ENCODE data around the gene LBP.

The LBP gene

DNA sequence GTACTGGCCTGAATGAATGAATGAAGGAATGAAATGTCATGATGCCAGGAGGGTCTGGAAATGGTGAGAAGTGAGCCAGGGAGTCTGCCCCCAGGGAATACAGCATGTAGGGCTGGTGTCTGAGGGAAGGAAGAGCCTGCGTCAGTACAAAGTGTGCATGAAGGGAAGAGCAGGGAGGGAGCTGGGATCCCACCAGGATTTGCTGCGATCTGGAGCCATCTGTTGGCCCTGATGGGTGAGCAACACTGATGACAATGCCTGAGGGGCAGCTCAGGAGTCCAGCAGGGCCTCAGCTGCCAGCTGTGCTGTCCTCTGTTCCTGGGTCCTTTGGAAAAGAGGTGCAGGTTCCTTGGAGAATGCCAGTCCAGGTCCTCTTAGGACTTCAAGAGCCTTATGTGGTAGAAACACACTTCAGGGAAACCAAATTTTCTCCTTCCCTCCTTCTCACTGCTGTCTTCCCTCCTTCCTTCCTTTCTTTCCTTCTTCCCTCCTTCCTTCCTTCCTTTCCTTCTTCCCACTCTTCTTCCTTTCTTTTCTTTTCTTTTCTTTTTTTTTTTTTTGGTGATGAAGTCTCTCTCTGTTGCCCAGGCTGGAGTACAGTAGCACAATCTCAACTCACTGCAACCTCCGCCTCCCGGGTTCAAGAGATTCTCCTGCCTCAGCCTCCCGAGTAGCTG, 30.9 kb upstream of the LBP start:
- Histone ChIP-seq H3K27ac (no peak overlapping the region), H3K4me3 (ENCODE audit: low read depth, low read length) (no peak overlapping the region), H3K9me3 (ENCODE audit: severe bottlenecking) (peaks cover 3% of the 10 kb centered on the region), H3K36me3 (no peaks in the 10 kb centered on the region), H3K27me3 (ENCODE audit: insufficient read depth, low read depth, severe bottlenecking) (no peaks in the 10 kb centered on the region)
- TF ChIP-seq, protein P1, sequence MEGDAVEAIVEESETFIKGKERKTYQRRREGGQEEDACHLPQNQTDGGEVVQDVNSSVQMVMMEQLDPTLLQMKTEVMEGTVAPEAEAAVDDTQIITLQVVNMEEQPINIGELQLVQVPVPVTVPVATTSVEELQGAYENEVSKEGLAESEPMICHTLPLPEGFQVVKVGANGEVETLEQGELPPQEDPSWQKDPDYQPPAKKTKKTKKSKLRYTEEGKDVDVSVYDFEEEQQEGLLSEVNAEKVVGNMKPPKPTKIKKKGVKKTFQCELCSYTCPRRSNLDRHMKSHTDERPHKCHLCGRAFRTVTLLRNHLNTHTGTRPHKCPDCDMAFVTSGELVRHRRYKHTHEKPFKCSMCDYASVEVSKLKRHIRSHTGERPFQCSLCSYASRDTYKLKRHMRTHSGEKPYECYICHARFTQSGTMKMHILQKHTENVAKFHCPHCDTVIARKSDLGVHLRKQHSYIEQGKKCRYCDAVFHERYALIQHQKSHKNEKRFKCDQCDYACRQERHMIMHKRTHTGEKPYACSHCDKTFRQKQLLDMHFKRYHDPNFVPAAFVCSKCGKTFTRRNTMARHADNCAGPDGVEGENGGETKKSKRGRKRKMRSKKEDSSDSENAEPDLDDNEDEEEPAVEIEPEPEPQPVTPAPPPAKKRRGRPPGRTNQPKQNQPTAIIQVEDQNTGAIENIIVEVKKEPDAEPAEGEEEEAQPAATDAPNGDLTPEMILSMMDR (IDR thresholded peaks at IDR 0.05; ENCODE audit: low read depth, low read length), result peak; percentile 80
- peak; percentile 79 for DNase-seq

DNA sequence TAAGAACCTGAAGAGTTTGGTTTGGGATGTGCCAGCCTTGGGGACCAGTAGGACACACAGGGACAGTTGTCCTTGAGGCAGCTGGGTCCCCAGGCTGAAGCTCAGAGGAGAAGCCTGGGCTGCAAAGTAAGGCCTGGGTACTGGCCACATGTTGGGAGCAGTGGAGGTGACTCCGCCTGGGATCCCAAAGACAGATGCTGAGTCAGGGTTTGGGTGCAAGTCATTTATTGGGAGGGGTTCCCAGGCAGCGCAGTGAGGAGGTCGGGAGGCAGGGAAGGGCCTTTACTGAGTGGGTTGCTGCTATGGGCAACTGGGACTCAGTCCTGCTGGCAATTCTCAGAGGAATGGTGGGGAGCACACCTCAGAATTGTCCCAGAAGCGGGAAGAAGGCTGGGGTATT, 29.9 kb upstream of the LBP start:
- Histone ChIP-seq H3K27me3 (ENCODE audit: insufficient read depth, low read depth, severe bottlenecking) (no peaks in the 10 kb centered on the region), H3K36me3 (no peaks in the 10 kb centered on the region), H3K27ac (no peak overlapping the region), H3K4me3 (ENCODE audit: low read depth, low read length) (no peak overlapping the region), H3K9me3 (ENCODE audit: severe bottlenecking) (peaks cover 3% of the 10 kb centered on the region)
- TF ChIP-seq, protein P1 (IDR thresholded peaks at IDR 0.05; ENCODE audit: low read depth, low read length), result no peak
- no peak for DNase-seq

DNA sequence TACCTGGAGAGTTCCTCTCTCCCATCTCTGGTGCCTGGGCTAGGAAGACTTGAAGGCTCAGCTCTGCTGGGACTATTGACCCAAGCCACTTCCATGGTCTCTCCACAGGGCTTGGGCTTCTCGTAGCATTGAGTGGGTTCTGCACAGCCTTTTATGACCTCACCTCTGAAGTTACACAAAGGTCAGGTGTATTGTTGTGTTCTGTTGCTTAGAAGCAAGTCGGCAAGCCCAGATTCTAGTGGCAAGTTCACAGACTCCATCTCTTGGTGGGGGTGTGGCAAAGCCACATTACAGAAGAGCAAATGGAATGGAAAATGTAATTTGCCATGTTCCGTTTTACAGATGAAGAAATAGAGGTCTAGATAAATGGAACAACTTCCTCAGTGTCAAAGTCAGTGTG, 28.9 kb upstream of the LBP start:
- no peak for DNase-seq
- H3K36me3 ChIP-seq, result no peaks in the 10 kb centered on the region
- peaks cover 3% of the 10 kb centered on the region for H3K9me3 ChIP-seq (ENCODE audit: severe bottlenecking)
- H3K27me3 ChIP-seq (ENCODE audit: insufficient read depth, low read depth, severe bottlenecking), result no peaks in the 10 kb centered on the region
- no peak overlapping the region for H3K27ac ChIP-seq
- TF ChIP-seq, protein P1 (IDR thresholded peaks at IDR 0.05; ENCODE audit: low read depth, low read length), result no peak
- no peak overlapping the region for H3K4me3 ChIP-seq (ENCODE audit: low read depth, low read length)

DNA sequence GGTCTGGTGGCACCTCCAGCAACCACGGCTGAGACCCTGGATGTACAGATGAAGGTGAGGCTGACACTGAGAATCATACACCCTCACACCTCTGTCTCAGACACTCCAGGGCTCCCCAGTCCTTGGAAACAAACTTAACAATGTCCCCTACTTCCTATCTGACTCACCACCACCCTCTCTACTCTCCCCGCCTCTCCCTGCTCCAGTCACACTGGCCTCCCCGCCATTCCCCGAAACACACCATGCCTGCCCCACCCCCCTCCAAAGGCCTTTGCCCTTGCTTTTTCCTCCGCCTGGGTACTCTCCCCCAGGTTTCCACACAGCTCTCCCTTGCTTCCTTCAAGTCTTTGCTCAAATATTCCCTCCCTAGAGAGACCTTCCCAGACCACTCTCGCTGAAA, 26.1 kb upstream of the LBP start:
- no peaks in the 10 kb centered on the region for H3K36me3 ChIP-seq
- H3K9me3 ChIP-seq (ENCODE audit: severe bottlenecking), result no peaks in the 10 kb centered on the region
- H3K4me3 ChIP-seq (ENCODE audit: low read depth, low read length), result no peak overlapping the region
- no peak for DNase-seq
- no peaks in the 10 kb centered on the region for H3K27me3 ChIP-seq (ENCODE audit: insufficient read depth, low read depth, severe bottlenecking)
- TF ChIP-seq, protein P1 (IDR thresholded peaks at IDR 0.05; ENCODE audit: low read depth, low read length), result no peak
- H3K27ac ChIP-seq, result no peak overlapping the region

DNA sequence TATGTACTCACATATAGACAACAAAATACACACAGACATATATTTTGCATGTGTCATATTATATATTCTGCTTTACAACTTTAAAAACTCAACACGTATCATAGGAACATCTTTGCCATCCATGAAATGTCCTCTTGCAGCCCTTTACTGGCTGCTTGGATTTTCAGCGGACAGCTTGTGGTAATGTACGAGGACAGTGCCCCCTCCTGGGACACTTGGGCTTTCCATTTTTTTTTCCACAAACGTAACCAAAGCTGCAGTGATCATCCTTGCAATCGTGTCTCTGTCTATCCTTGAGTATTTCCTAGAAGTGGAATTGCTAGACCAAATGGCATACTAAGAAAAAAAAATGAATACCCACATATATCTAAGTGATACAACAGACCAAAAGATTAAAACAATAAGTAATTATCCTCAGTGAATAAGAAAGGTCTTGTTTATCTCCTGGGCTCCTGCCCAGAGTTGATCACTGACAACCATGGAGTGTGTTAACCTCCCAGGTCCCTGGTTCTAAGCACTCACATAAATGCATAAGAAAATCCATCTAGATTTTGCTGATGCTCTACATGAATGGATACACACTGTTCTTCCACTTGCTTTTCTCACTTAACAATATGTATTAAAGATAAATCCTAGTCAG, 24.2 kb upstream of the LBP start:
- Histone ChIP-seq H3K4me3 (ENCODE audit: low read depth, low read length) (no peak overlapping the region), H3K9me3 (ENCODE audit: severe bottlenecking) (no peaks in the 10 kb centered on the region), H3K27me3 (ENCODE audit: insufficient read depth, low read depth, severe bottlenecking) (no peaks in the 10 kb centered on the region), H3K27ac (no peak overlapping the region), H3K36me3 (no peaks in the 10 kb centered on the region)
- DNase-seq, result peak; percentile 65
- TF ChIP-seq, protein P1 (IDR thresholded peaks at IDR 0.05; ENCODE audit: low read depth, low read length), result peak; percentile 78
